ENCODE results near the gene EEF1AKMT1. TPM values are rescaled to one million over a fixed set of nuclear protein-coding genes. Genes with fewer than 3 reads are reported as not detected.

Gene EEF1AKMT1
- total RNA-seq, 1 experiment from 2014 or later: 14.9 TPM

- no peak for DNase-seq (ENCODE audit: low read depth)
- in situ Hi-C loops (cut with HindIII; ENCODE audit: low pct_unique_long_range_greater_than_20kb, low sequenced_read_pairs): no loop called here
These were observed 45.0 kb downstream of the EEF1AKMT1 start for GRCh38 chr13:20728579-20729311.

GRCh38 chr13:20727856-20728255 is 45.9 kb downstream of the EEF1AKMT1 start:
- in situ Hi-C loops (cut with HindIII; ENCODE audit: low pct_unique_long_range_greater_than_20kb, low sequenced_read_pairs): no loop called here
- no peak for DNase-seq (ENCODE audit: low read depth)

DNA sequence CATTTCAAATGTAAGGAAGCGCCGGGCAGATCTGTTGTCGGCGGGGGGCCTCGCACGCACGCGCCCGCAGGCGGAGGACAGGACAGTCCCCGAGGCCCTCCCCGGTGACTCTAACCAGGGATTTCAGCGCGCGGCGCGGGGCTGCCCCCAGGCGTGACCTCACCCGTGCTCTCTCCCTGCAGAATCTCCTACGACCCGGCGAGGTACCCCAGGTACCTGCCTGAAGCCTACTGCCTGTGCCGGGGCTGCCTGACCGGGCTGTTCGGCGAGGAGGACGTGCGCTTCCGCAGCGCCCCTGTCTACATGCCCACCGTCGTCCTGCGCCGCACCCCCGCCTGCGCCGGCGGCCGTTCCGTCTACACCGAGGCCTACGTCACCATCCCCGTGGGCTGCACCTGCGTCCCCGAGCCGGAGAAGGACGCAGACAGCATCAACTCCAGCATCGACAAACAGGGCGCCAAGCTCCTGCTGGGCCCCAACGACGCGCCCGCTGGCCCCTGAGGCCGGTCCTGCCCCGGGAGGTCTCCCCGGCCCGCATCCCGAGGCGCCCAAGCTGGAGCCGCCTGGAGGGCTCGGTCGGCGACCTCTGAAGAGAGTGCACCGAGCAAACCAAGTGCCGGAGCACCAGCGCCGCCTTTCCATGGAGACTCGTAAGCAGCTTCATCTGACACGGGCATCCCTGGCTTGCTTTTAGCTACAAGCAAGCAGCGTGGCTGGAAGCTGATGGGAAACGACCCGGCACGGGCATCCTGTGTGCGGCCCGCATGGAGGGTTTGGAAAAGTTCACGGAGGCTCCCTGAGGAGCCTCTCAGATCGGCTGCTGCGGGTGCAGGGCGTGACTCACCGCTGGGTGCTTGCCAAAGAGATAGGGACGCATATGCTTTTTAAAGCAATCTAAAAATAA is 52.1 kb downstream of the EEF1AKMT1 start:
- DNase-seq (ENCODE audit: low read depth): no peak
- in situ Hi-C loops (cut with HindIII; ENCODE audit: low pct_unique_long_range_greater_than_20kb, low sequenced_read_pairs): no loop called here

GRCh38 chr13:20721058-20721453 is 52.7 kb downstream of the EEF1AKMT1 start:
- in situ Hi-C loops (cut with HindIII; ENCODE audit: low pct_unique_long_range_greater_than_20kb, low sequenced_read_pairs): no loop called here
- DNase-seq (ENCODE audit: low read depth): no peak

DNA sequence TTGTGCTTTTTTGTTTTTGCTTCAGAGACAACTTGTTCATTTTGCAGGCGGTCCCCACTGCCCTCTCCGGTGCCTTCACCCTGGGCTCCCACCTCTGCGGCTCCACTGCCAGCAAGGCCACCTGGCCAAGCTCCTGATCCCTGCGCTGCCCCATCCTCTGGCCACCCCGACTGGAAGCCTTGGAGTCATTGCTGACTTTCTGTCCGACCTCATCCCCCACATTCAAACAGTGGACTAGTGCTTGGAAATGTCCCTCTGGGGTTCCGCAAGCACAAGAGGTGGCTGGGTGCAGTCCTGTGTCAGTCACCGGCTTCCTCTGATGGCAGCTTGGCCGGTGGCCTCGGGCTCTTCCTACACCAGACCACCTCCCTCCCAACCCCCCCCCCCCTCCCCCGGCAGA is 53.3 kb downstream of the EEF1AKMT1 start:
- in situ Hi-C loops (cut with HindIII; ENCODE audit: low pct_unique_long_range_greater_than_20kb, low sequenced_read_pairs): no loop called here
- DNase-seq (ENCODE audit: low read depth): no peak

DNA sequence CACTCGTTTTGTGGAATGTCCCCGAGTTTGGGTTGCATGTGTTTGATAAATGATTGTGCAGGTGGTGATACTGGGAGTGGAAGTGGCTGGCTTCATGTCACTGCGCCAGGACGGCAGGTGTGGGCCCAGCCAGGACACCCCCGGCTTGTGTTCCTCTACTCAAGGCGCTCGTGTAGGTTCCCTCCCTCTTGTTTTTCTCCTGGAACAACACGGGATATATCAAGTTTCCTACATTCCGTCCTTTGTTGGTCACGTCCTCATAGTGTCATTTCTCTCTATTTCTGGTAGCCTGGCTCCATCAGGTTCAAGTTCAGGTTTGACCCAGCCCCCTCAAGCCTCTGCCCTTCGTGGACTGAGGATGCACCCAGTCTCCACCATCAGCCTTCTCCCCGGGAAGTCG is 54.0 kb downstream of the EEF1AKMT1 start:
- in situ Hi-C loops (cut with HindIII; ENCODE audit: low pct_unique_long_range_greater_than_20kb, low sequenced_read_pairs): no loop called here
- DNase-seq (ENCODE audit: low read depth): no peak

DNA sequence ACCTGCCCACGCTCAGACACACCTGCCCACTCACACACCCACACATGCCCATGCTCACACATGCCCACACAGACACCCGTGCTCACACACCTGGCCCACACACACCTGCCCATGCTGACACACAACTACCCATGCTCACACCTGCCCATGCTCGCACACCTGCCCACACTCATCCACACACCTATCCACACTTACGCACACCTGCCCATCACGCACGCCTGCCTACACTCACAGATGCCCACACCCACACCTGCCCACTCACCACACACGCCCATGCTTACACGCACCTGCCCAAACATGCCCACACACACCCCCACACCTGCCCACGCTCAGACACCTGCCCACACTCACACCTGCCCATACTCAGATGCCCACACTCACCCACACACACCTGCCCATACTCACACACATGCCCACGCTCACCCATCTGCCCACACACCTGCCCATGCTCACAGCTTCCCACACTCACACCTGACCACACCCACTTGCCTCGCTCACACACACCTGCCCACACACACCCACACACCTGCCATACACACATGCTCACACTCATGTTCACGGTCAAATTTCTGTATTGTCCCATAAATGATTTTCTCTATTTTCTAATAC is 54.7 kb downstream of the EEF1AKMT1 start:
- no peak for DNase-seq (ENCODE audit: low read depth)
- in situ Hi-C loops (cut with HindIII; ENCODE audit: low pct_unique_long_range_greater_than_20kb, low sequenced_read_pairs): no loop called here

DNA sequence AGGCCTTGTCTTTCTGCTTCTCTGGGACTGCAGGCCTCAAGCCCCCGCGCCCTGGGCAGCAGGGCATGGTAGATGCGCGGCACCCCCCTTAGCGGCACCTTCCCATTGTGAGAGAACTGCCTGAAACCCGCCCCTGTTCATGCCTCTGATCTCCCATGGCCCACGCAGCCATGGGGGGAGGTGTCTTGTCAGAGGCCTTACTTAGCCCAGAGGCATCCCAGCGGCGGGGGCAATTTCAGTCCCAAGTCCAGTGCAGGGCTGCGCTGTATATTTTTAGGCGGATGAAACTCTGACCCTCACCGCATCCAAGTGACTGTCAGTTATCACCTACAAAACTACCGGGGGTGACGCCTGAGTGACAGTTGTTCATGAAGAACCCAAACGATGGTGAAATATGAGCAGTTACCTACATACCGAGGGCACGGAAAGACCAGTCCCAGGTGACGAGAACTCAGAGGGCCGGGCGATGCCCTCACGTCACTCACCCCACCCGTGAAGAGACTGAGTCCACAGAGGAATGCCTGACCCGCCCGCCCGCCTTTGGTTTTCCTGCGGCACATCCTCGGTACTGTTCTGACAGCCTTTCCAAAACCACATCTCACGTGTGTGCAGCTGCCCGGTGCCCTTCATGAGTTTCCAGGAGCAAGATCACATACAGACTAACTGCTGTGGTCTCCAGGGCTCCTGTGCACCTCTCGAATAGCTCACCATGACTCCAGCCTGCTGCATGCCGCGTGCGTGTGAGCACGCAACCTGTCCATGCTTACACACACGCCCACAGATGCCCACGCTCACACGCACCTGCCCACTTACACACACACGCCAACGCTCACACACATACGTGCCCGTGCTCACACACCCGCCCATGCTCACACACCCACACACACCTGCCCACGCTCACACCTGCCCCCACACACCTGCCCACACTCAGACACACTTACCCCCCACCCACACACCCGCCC is 55.9 kb downstream of the EEF1AKMT1 start:
- no peak for DNase-seq (ENCODE audit: low read depth)
- in situ Hi-C loops (cut with HindIII; ENCODE audit: low pct_unique_long_range_greater_than_20kb, low sequenced_read_pairs): no loop called here

DNA sequence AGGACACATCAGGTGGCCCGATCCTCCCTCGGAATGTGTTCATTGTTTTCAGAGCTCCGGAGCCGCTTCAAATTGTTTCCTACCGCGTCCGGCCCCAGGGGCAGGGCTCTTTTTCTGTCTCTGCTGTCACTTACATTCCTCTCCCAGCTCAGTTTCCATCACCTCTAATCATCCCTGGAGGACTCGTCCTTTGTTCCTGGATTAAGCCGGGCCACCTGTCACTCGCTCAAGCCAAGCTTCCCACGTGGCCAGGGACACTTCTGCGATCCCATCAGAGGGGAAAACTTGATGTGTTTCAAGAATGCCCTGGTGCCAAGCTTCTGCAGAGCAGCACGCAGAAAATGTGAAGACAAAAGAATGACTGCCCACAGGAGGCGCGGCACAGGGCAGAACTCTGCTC is 56.8 kb downstream of the EEF1AKMT1 start:
- in situ Hi-C loops (cut with HindIII; ENCODE audit: low pct_unique_long_range_greater_than_20kb, low sequenced_read_pairs): no loop called here

DNA sequence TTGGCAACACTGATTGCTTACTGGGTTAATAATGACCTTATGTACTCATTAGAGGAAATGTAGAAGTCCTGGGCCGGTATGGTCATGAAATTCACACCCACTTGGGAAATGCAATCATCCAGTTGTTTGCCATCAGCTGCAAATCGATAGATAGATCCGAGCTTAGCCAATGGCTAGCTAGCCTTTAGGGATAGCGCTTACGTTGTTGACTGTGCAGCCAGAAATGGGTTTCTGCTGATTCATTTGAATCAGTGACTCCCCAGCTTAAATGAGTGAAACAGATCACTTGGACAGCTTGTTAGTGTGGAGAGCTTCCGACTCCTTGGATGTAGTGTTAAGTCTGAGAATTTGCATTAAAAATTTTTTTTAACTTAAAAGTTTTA is 58.4 kb downstream of the EEF1AKMT1 start:
- in situ Hi-C loops (cut with HindIII; ENCODE audit: low pct_unique_long_range_greater_than_20kb, low sequenced_read_pairs): no loop called here
- no peak for DNase-seq (ENCODE audit: low read depth)

More for the DNA sequence above, 56.8 kb downstream of the EEF1AKMT1 start:
- no peak for DNase-seq (ENCODE audit: low read depth)

DNA sequence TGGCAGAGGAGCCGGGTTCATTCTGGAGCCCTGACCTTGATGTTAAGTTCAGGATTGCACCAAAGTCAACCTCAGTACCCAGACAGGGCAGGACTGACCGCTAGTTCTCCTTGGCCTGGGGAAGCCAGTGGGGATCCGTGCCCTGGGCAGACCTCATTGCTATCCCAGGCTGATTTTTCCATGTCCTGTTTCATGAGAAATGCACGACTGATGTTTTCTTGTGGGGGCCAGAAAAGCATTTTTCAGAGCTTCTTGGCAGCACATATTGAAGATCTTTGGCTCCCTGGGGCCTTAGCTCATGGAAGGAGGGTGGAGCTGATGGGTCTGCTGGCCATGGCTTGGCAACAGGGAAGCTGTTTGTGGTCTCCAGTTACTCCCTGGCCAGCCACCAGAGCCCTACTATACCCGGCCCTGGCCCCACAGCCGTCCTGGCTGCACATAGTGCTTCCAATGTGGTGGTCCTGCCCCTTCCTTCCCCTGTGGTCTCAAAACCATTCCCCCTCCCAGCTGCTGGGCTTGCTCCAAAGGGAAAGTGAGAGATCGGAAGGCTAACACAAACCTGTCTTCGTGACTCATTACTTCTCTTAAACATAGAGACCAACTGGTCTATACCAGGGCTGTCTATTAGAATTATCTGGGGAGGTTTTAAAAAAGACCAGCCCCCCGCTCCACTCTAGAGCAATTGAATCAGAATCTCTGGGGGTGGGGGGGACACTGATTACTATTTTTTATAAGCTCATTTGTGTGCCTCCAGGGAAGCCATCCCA is 59.0 kb downstream of the EEF1AKMT1 start:
- in situ Hi-C loops (cut with HindIII; ENCODE audit: low pct_unique_long_range_greater_than_20kb, low sequenced_read_pairs): no loop called here
- no peak for DNase-seq (ENCODE audit: low read depth)

- in situ Hi-C loops (cut with HindIII; ENCODE audit: low pct_unique_long_range_greater_than_20kb, low sequenced_read_pairs): no loop called here
- no peak for DNase-seq (ENCODE audit: low read depth)
These were observed 59.6 kb downstream of the EEF1AKMT1 start for GRCh38 chr13:20714161-20714560.

GRCh38 chr13:20713751-20714150 is 60.0 kb downstream of the EEF1AKMT1 start:
- DNase-seq (ENCODE audit: low read depth): no peak
- in situ Hi-C loops (cut with HindIII; ENCODE audit: low pct_unique_long_range_greater_than_20kb, low sequenced_read_pairs): no loop called here

- in situ Hi-C loops (cut with HindIII; ENCODE audit: low pct_unique_long_range_greater_than_20kb, low sequenced_read_pairs): no loop called here
- DNase-seq (ENCODE audit: low read depth): no peak
These were observed 60.8 kb downstream of the EEF1AKMT1 start for GRCh38 chr13:20713014-20713376.

GRCh38 chr13:20711301-20712044 is 62.3 kb downstream of the EEF1AKMT1 start:
- in situ Hi-C loops (cut with HindIII; ENCODE audit: low pct_unique_long_range_greater_than_20kb, low sequenced_read_pairs): no loop called here
- no peak for DNase-seq (ENCODE audit: low read depth)

DNA sequence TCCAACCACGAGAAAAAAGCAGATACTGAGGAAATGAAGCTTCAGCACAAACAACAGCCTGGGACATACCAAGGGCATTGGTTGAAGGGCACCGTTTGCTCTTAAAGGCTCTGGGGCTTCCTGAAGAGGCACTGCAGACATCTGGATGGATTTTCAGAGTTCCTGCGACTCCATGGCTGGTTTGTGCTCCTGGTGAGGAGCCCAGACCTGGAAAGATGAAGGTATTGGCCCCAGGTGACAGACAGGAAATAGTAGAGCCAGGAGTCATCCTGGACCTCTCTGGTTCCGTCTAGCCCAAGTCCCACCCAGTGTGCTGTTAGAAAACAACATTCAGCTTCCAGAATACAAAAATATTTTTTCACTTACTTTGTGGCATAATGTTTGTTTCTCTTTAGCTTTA is 64.0 kb downstream of the EEF1AKMT1 start:
- DNase-seq (ENCODE audit: low read depth): no peak
- in situ Hi-C loops (cut with HindIII; ENCODE audit: low pct_unique_long_range_greater_than_20kb, low sequenced_read_pairs): no loop called here

DNA sequence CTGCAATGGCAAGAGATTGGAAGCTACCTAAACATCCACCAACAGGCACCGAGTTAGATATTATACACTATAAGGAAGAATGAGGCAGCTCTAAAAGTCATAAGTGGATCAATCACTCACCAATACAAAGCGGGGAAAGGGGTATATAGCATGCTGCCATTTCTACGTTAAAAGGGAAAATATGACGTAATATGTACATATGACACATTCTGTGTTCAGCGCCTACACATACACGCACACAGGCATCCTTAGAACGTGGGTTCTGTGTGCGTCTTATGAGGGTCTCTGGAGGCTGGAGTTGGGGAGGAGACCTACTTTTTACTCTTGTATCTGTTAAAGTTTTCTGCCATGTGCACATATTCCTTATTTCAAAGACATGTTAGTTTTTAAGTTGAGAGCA is 64.4 kb downstream of the EEF1AKMT1 start:
- in situ Hi-C loops (cut with HindIII; ENCODE audit: low pct_unique_long_range_greater_than_20kb, low sequenced_read_pairs): no loop called here
- DNase-seq (ENCODE audit: low read depth): no peak
